HepG2 (cell line): ENCODE measurements around the gene ANO9. TPM values are rescaled to one million over a fixed set of nuclear protein-coding genes. Genes with fewer than 3 reads are reported as not detected.

Source experiments
- KDM1A ChIP-seq: IDR thresholded peaks from 2 replicates; pipeline ENCODE4 v1.6.1; 2016; ENCODE audit warnings: missing compliant biosample characterization
- MTA3 ChIP-seq: sonication (generic); formaldehyde crosslinking; IDR thresholded peaks from 2 replicates; pipeline ENCODE4 v1.4.0; 2020; ENCODE audit warnings: missing genetic modification reagents
- NR0B2 ChIP-seq: sonication (generic); formaldehyde crosslinking; IDR thresholded peaks from 2 replicates; pipeline ENCODE4 v1.4.0; 2020; ENCODE audit warnings: mild to moderate bottlenecking, missing genetic modification reagents
- PAWR ChIP-seq: sonication (generic); formaldehyde crosslinking; IDR thresholded peaks from 2 replicates; pipeline ENCODE4 v1.4.0; 2020; ENCODE audit warnings: missing genetic modification reagents, mild to moderate bottlenecking, borderline replicate concordance
- SOX6 ChIP-seq, 2 experiments: fragments of 450-650 bp in 1 of 2; sonication (generic) in 1 of 2; formaldehyde crosslinking in 1 of 2; IDR thresholded peaks; 2 replicates each; pipeline versions ENCODE4 v1.4.0 to v1.6.1; 2017 to 2020; ENCODE audit warnings: antibody characterized with exemption in 1 of 2, mild to moderate bottlenecking in 1 of 2, missing genetic modification reagents in 1 of 2
- TFDP1 ChIP-seq: IDR thresholded peaks from 2 replicates; pipeline ENCODE4 v1.6.1; 2016; ENCODE audit warnings: missing compliant biosample characterization, missing genetic modification reagents, borderline replicate concordance
- ZBTB3 ChIP-seq: sonication (generic); formaldehyde crosslinking; IDR thresholded peaks from 2 replicates; pipeline ENCODE4 v1.4.0; 2020; ENCODE audit warnings: low read depth, mild to moderate bottlenecking, moderate library complexity, missing genetic modification reagents, borderline replicate concordance
- ZBTB37 ChIP-seq: sonication (generic); formaldehyde crosslinking; IDR thresholded peaks from 2 replicates; pipeline ENCODE4 v1.4.0; 2020; ENCODE audit warnings: mild to moderate bottlenecking, missing genetic modification reagents
- ZFP1 ChIP-seq: IDR thresholded peaks from 2 replicates; pipeline ENCODE4 v1.6.1; 2016
- ZNF224 ChIP-seq: sonication (generic); formaldehyde crosslinking; IDR thresholded peaks from 2 replicates; pipeline ENCODE4 v1.5.0; 2020; ENCODE audit warnings: mild to moderate bottlenecking, missing genetic modification reagents
- ZNF292 ChIP-seq: sonication (generic); formaldehyde crosslinking; IDR thresholded peaks from 2 replicates; pipeline ENCODE4 v1.8.1; 2022; ENCODE audit warnings: mild to moderate bottlenecking, low read depth, missing genetic modification reagents, borderline replicate concordance
- ZNF30 ChIP-seq: sonication (generic); formaldehyde crosslinking; IDR thresholded peaks from 2 replicates; pipeline ENCODE4 v1.5.0; 2020; ENCODE audit warnings: mild to moderate bottlenecking, missing genetic modification reagents
- ZNF496 ChIP-seq: sonication (generic); formaldehyde crosslinking; IDR thresholded peaks from 2 replicates; pipeline ENCODE4 v1.8.1; 2023; ENCODE audit warnings: mild to moderate bottlenecking, moderate library complexity, missing genetic modification reagents; ENCODE audit not compliant: insufficient replicate concordance
- ZNF501 ChIP-seq: sonication (generic); formaldehyde crosslinking; IDR thresholded peaks from 2 replicates; pipeline ENCODE4 v1.5.1; 2020; ENCODE audit warnings: mild to moderate bottlenecking, moderate library complexity, missing genetic modification reagents
- ZNF513 ChIP-seq: sonication (generic); formaldehyde crosslinking; conservative IDR thresholded peaks from 2 replicates; pipeline ENCODE4 v1.5.0; 2020; ENCODE audit warnings: missing genetic modification reagents
- ZNF800 ChIP-seq: sonication (generic); formaldehyde crosslinking; IDR thresholded peaks from 2 replicates; pipeline ENCODE4 v1.4.0; 2020; ENCODE audit warnings: missing genetic modification reagents
- ZNF839 ChIP-seq: sonication (generic); formaldehyde crosslinking; IDR thresholded peaks from 2 replicates; pipeline ENCODE4 v1.4.0; 2020; ENCODE audit warnings: missing genetic modification reagents, mild to moderate bottlenecking, borderline replicate concordance
- polyA plus RNA-seq, 8 experiments: library from polyadenylated mRNA; depleted of rRNA in 3 of 8; stranded (reverse) in 7 of 8; unstranded in 1 of 8; fragments of >200 nt; fragmentation: Illumina TruSeq in 4 of 8; extraction: Trizol in 4 of 8; gene quantifications; 2 replicates each; pipeline versions ENCODE4 v1.2.1 to v1.2.3, GENCODE V29; 2011 to 2016; ENCODE audit warnings: low read depth in 4 of 8, missing spikeins in 1 of 8, mixed read lengths in 1 of 8; ENCODE audit not compliant: insufficient read depth in 1 of 8
- total RNA-seq, 5 experiments: library from RNA; depleted of rRNA; stranded (reverse); fragments of >200 nt; fragmentation: Illumina TruSeq; extraction: Trizol; gene quantifications; 2 replicates each; pipeline ENCODE4 v1.2.3, GENCODE V29; 2016; ENCODE audit warnings: low read depth in 1 of 5
- TF ChIP-seq, protein P1 (sequence below): sonication (generic); formaldehyde crosslinking; IDR thresholded peaks from 2 replicates; pipeline ENCODE4 v1.5.0; 2020; ENCODE audit warnings: mild to moderate bottlenecking, missing genetic modification reagents

ANO9 gene
- total and polyA plus RNA-seq, 2 of the 13 experiments (the other 11 are each of a cell fraction or from before 2014, with no cell fraction given): 8.9 to 14.3 TPM

DNA sequence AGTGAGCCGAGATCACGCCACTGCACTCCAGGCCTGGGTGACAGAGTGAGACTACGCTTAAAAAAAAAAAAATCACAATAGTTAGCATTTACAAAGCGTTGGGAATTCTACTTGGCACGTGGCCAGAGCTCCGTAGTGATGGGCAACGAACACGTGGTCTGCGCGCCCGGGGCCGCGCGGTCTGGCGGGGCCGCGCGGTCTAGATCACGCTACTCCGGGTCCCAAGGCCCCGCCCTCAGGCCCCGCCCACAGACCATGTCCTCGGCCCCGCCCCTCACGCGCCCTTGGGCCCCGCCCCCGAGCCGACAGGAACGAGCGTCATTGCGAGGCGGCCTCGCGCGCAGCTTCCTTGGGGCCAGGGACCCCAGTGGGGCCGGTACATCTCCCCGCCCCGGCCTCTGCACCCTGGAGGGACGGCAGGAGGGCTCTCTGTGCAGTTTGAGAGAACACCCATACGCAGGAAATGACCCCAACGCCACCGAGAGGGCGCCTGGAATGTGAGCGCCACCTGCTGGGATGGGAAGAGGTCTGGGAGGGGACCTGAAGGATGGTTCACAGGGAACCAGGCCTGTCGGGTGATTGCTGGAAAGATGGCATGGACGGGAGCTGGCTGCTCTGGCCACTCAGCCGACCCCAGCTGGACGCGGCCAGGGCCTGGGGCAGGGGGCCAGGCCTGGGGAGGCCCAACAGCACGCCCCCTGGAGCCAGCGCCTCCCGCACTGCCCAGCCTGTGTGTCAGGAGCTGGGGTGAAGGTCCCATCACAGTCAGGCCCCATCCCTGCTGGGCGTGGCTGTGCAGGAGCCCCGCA is 6.3 kb upstream of the ANO9 start (continued):
- TF ChIP-seq ZNF513 (CRISPR knock-in tag): no peak
- TF ChIP-seq, protein P1, sequence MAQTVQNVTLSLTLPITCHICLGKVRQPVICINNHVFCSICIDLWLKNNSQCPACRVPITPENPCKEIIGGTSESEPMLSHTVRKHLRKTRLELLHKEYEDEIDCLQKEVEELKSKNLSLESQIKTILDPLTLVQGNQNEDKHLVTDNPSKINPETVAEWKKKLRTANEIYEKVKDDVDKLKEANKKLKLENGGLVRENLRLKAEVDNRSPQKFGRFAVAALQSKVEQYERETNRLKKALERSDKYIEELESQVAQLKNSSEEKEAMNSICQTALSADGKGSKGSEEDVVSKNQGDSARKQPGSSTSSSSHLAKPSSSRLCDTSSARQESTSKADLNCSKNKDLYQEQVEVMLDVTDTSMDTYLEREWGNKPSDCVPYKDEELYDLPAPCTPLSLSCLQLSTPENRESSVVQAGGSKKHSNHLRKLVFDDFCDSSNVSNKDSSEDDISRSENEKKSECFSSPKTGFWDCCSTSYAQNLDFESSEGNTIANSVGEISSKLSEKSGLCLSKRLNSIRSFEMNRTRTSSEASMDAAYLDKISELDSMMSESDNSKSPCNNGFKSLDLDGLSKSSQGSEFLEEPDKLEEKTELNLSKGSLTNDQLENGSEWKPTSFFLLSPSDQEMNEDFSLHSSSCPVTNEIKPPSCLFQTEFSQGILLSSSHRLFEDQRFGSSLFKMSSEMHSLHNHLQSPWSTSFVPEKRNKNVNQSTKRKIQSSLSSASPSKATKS (CRISPR knock-in tag): no peak
- TF ChIP-seq ZNF839 (CRISPR knock-in tag): no peak
- no peak for TF ChIP-seq NR0B2 (CRISPR knock-in tag)
- TF ChIP-seq ZNF30 (CRISPR knock-in tag): no peak
- TF ChIP-seq ZBTB3 (CRISPR knock-in tag): no peak
- peak; percentile 30; the same call in 1 of the 2 replicates for TF ChIP-seq TFDP1
- TF ChIP-seq ZBTB37: no peak
- TF ChIP-seq ZFP1 (CRISPR knock-in tag): peak; percentile 63; the same call in 1 of the 2 replicates
- no peak for TF ChIP-seq PAWR
- no peak for TF ChIP-seq ZNF496 (CRISPR knock-in tag)
- TF ChIP-seq MTA3 (CRISPR knock-in tag): no peak
- no peak for TF ChIP-seq ZNF224 (CRISPR knock-in tag)
- no peak for TF ChIP-seq ZNF800
- TF ChIP-seq KDM1A (CRISPR knock-in tag): peak; percentile 78
- TF ChIP-seq ZNF292 (CRISPR knock-in tag): no peak
- TF ChIP-seq SOX6 (IDR thresholded peaks at IDR 0.05): no peak
- peak; percentile 70 for TF ChIP-seq SOX6 (CRISPR knock-in tag; IDR thresholded peaks at IDR 0.05)
- peak; percentile 77 for TF ChIP-seq ZNF501 (CRISPR knock-in tag)
